Measurements from ENCODE around the gene TAOK2.

Gene TAOK2

DNA sequence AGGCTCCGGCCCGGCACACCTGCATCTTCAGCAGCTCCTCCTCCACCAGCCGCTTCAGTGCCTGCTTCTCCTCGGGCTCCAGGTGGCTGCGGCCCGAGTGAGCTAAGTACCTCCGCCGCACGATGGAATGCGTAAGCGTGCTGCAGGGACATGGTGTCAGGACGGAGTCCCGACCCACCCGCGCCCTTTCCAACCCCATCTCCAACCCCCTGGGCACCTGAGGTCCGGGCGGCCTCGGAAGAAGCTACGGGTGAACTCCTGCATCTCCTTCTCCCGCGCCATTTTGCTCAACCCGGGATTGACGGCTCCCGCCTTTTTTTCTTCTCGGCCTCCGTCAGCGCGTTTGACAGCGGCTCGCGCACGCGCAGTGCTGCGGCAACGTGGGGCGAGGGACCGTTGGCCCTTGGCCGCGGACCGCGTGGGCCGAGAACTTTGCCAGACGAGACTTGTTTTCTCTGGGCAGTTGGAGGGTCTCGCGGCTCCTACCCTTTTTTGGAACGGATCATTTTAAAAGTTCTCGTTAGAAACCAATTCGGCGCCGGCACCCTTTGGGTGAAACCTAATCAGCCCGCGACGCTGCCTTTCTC lies 21.7 kb downstream of the TAOK2 start, which contains the start of gene HIRIP3:
TSS of gene HIRIP3 (minus strand) at position 294 of the 587 bp plus-strand sequence. CDS start at position 282, 12 bp downstream.
- peak within 1 kb of the TSS; percentile 91 for H3K27ac ChIP-seq (ENCODE audit: extremely low read depth, low read depth, low read length)
- H3K4me3 ChIP-seq (ENCODE audit: low read depth, low read length): peak within 1 kb of the TSS; percentile 93
- no peaks in the 10 kb centered on the region; the same call in 1 of the 2 replicates for H3K4me1 ChIP-seq (ENCODE audit: control insufficient read depth, insufficient read depth, low read length)
- ChIA-PET POLR2A (interaction anchor here (0.6 to 4.0 kb wide), 26 partner anchors 9 to 189 kb away, joined by 3 to 42 read pairs (median 4); partner anchors contain the start of genes ALDOA, ASPHD1, DOC2A and KCTD13), CTCF (interaction anchor here (0.6 to 2.1 kb wide), 7 partner anchors 11 to 958 kb away, joined by 3 to 12 read pairs (median 6); no protein-coding TSS in a partner anchor)
- H3K9me3 ChIP-seq (ENCODE audit: control insufficient read depth, insufficient read depth, low read depth, low read length): no peaks in the 10 kb centered on the region
- H3K36me3 ChIP-seq (ENCODE audit: control insufficient read depth in 2 of 2, insufficient read depth in 1 of 2, low read length in 2 of 2): peaks cover 8 to 78% of the 10 kb centered on the region in 2 experiments
- TF ChIP-seq ZNF629 (tag by site-specific recombination; IDR thresholded peaks at IDR 0.05) (no peak), ZNF174 (tag by site-specific recombination; IDR thresholded peaks at IDR 0.05) (no peak), ZNF623 (tag by site-specific recombination; IDR thresholded peaks at IDR 0.05) (peak; percentile 42; the same call in 1 of the 2 replicates), ZNF155 (tag by site-specific recombination; IDR thresholded peaks at IDR 0.05) (no peak), EGR2 (tag by site-specific recombination; IDR thresholded peaks at IDR 0.05; ENCODE audit: low read depth) (no peak; the same call in 1 of the 2 replicates), ZFP37 (tag by site-specific recombination; IDR thresholded peaks at IDR 0.05) (peak; percentile 18; the same call in 1 of the 2 replicates), ZNF664 (tag by site-specific recombination; IDR thresholded peaks at IDR 0.05) (no peak), ZNF48 (tag by site-specific recombination; IDR thresholded peaks at IDR 0.05) (no peak), ZNF777 (tag by site-specific recombination; IDR thresholded peaks at IDR 0.05; ENCODE audit: borderline replicate concordance) (no peak), ZNF366 (tag by site-specific recombination; conservative IDR thresholded peaks at IDR 0.05) (peak; percentile 89), YY2 (tag by site-specific recombination; IDR thresholded peaks at IDR 0.05) (peak; percentile 73), ZNF621 (tag by site-specific recombination; IDR thresholded peaks at IDR 0.05) (no peak), ZNF266 (tag by site-specific recombination; IDR thresholded peaks at IDR 0.05; ENCODE audit: low read depth) (no peak), ZNF555 (tag by site-specific recombination; conservative IDR thresholded peaks at IDR 0.05) (no peak), ZNF501 (tag by site-specific recombination; IDR thresholded peaks at IDR 0.05) (peak; percentile 91), ZNF658 (tag by site-specific recombination; IDR thresholded peaks at IDR 0.05) (no peak), MZF1 (tag by site-specific recombination; IDR thresholded peaks at IDR 0.05; ENCODE audit: borderline replicate concordance) (no peak), TRIM28 (IDR thresholded peaks at IDR 0.05; ENCODE audit: borderline replicate concordance, low read length) (0 out of 2 replicates have a peak, but pooled peaks have one; percentile 53), ZNF423 (tag by site-specific recombination; IDR thresholded peaks at IDR 0.05) (no peak), SCRT2 (tag by site-specific recombination; IDR thresholded peaks at IDR 0.05) (peak; percentile 85; the same call in 1 of the 2 replicates), ZNF596 (tag by site-specific recombination; IDR thresholded peaks at IDR 0.05) (no peak), ZBTB7A (tag by site-specific recombination; IDR thresholded peaks at IDR 0.05; ENCODE audit: low read depth) (peak; percentile 84), SALL2 (tag by site-specific recombination; IDR thresholded peaks at IDR 0.05; ENCODE audit: borderline replicate concordance) (no peak), ZBTB1 (tag by site-specific recombination; IDR thresholded peaks at IDR 0.05) (peak; percentile 8; the same call in 1 of the 2 replicates)
- TF ChIP-seq, protein P1, sequence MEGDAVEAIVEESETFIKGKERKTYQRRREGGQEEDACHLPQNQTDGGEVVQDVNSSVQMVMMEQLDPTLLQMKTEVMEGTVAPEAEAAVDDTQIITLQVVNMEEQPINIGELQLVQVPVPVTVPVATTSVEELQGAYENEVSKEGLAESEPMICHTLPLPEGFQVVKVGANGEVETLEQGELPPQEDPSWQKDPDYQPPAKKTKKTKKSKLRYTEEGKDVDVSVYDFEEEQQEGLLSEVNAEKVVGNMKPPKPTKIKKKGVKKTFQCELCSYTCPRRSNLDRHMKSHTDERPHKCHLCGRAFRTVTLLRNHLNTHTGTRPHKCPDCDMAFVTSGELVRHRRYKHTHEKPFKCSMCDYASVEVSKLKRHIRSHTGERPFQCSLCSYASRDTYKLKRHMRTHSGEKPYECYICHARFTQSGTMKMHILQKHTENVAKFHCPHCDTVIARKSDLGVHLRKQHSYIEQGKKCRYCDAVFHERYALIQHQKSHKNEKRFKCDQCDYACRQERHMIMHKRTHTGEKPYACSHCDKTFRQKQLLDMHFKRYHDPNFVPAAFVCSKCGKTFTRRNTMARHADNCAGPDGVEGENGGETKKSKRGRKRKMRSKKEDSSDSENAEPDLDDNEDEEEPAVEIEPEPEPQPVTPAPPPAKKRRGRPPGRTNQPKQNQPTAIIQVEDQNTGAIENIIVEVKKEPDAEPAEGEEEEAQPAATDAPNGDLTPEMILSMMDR (tag by site-specific recombination; IDR thresholded peaks at IDR 0.05): no peak
- TF ChIP-seq, protein P2, sequence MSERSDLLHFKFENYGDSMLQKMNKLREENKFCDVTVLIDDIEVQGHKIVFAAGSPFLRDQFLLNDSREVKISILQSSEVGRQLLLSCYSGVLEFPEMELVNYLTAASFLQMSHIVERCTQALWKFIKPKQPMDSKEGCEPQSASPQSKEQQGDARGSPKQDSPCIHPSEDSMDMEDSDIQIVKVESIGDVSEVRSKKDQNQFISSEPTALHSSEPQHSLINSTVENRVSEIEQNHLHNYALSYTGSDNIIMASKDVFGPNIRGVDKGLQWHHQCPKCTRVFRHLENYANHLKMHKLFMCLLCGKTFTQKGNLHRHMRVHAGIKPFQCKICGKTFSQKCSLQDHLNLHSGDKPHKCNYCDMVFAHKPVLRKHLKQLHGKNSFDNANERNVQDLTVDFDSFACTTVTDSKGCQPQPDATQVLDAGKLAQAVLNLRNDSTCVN (tag by site-specific recombination; optimal IDR thresholded peaks at IDR 0.05): peak; percentile 84
- TF ChIP-seq, protein P3, sequence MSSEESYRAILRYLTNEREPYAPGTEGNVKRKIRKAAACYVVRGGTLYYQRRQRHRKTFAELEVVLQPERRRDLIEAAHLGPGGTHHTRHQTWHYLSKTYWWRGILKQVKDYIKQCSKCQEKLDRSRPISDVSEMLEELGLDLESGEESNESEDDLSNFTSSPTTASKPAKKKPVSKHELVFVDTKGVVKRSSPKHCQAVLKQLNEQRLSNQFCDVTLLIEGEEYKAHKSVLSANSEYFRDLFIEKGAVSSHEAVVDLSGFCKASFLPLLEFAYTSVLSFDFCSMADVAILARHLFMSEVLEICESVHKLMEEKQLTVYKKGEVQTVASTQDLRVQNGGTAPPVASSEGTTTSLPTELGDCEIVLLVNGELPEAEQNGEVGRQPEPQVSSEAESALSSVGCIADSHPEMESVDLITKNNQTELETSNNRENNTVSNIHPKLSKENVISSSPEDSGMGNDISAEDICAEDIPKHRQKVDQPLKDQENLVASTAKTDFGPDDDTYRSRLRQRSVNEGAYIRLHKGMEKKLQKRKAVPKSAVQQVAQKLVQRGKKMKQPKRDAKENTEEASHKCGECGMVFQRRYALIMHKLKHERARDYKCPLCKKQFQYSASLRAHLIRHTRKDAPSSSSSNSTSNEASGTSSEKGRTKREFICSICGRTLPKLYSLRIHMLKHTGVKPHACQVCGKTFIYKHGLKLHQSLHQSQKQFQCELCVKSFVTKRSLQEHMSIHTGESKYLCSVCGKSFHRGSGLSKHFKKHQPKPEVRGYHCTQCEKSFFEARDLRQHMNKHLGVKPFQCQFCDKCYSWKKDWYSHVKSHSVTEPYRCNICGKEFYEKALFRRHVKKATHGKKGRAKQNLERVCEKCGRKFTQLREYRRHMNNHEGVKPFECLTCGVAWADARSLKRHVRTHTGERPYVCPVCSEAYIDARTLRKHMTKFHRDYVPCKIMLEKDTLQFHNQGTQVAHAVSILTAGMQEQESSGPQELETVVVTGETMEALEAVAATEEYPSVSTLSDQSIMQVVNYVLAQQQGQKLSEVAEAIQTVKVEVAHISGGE (tag by site-specific recombination; conservative IDR thresholded peaks at IDR 0.05; ENCODE audit: low read depth): peak; percentile 9; the same call in 1 of the 2 replicates
- TF ChIP-seq, protein P4, sequence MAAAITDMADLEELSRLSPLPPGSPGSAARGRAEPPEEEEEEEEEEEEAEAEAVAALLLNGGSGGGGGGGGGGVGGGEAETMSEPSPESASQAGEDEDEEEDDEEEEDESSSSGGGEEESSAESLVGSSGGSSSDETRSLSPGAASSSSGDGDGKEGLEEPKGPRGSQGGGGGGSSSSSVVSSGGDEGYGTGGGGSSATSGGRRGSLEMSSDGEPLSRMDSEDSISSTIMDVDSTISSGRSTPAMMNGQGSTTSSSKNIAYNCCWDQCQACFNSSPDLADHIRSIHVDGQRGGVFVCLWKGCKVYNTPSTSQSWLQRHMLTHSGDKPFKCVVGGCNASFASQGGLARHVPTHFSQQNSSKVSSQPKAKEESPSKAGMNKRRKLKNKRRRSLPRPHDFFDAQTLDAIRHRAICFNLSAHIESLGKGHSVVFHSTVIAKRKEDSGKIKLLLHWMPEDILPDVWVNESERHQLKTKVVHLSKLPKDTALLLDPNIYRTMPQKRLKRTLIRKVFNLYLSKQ (tag by site-specific recombination; IDR thresholded peaks at IDR 0.05; ENCODE audit: borderline replicate concordance): no peak
- TF ChIP-seq, protein P5, sequence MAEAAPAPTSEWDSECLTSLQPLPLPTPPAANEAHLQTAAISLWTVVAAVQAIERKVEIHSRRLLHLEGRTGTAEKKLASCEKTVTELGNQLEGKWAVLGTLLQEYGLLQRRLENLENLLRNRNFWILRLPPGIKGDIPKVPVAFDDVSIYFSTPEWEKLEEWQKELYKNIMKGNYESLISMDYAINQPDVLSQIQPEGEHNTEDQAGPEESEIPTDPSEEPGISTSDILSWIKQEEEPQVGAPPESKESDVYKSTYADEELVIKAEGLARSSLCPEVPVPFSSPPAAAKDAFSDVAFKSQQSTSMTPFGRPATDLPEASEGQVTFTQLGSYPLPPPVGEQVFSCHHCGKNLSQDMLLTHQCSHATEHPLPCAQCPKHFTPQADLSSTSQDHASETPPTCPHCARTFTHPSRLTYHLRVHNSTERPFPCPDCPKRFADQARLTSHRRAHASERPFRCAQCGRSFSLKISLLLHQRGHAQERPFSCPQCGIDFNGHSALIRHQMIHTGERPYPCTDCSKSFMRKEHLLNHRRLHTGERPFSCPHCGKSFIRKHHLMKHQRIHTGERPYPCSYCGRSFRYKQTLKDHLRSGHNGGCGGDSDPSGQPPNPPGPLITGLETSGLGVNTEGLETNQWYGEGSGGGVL (tag by site-specific recombination; IDR thresholded peaks at IDR 0.05): peak; percentile 66

Data from HEK293 (cell line).